Keratinocyte (primary cell): Measurements from ENCODE around the gene PAPPA2. TPM values are rescaled to one million over a fixed set of nuclear protein-coding genes. Genes with fewer than 3 reads are reported as not detected.

ENCODE experiments used
- DNase-seq: peaks from one replicate; pipeline ENCODE4 v3.0.0-alpha.2; 2011; ENCODE audit warnings: low read depth, missing footprints, low spot score
- FAIRE-seq: peaks from 2 replicates; lab custom pipeline; 2011; peaks lifted over from hg19 to GRCh38; lab: Jason Lieb, UNC
- H2AFZ ChIP-seq: 2 replicates; pipeline ENCODE4 v1.6.0; 2012; ENCODE audit warnings: low read length, control low read depth, inconsistent platforms; ENCODE audit not compliant: control insufficient read depth
- H3K27ac ChIP-seq: 2 replicates; pipeline ENCODE4 v1.5.1; 2011; ENCODE audit warnings: low read length; ENCODE audit not compliant: control insufficient read depth, insufficient read depth
- H3K27me3 ChIP-seq: 3 replicates; pipeline ENCODE4 v1.6.0; 2011; ENCODE audit warnings: low read length; ENCODE audit not compliant: control insufficient read depth, insufficient read depth; ENCODE audit errors: extremely low read depth
- H3K36me3 ChIP-seq, 2 experiments: 2 replicates in 1 of 2; 3 replicates in 1 of 2; pipeline ENCODE4 v1.5.1; 2011; ENCODE audit warnings: low read length in 2 of 2, mild to moderate bottlenecking in 1 of 2; ENCODE audit not compliant: control insufficient read depth in 2 of 2, insufficient read depth in 2 of 2; ENCODE audit errors: extremely low read depth in 1 of 2
- H3K4me1 ChIP-seq: 3 replicates; pipeline ENCODE4 v1.5.1; 2011; ENCODE audit warnings: low read length; ENCODE audit not compliant: control insufficient read depth, insufficient read depth; ENCODE audit errors: extremely low read depth
- H3K4me2 ChIP-seq: 3 replicates; pipeline ENCODE4 v1.6.0; 2011; ENCODE audit warnings: low read depth, low read length; ENCODE audit not compliant: control insufficient read depth, insufficient read depth; ENCODE audit errors: extremely low read depth
- H3K4me3 ChIP-seq, 3 experiments: fragments of 200-600 bp in 1 of 3; sonication (generic) in 1 of 3; 2 replicates in 2 of 3; 3 replicates in 1 of 3; pipeline ENCODE4 v1.5.1; 2011 to 2016; ENCODE audit warnings: low read length in 3 of 3, mild to moderate bottlenecking in 3 of 3, control low read depth in 2 of 3, inconsistent platforms in 1 of 3, low read depth in 1 of 3, mixed read lengths in 1 of 3, mixed run types in 1 of 3, moderate library complexity in 1 of 3; ENCODE audit not compliant: control insufficient read depth in 2 of 3, insufficient read depth in 2 of 3; ENCODE audit errors: extremely low read depth in 1 of 3
- H3K79me2 ChIP-seq: 2 replicates; pipeline ENCODE4 v1.6.0; 2012; ENCODE audit warnings: low read length; ENCODE audit not compliant: control insufficient read depth, insufficient read depth
- H3K9ac ChIP-seq: 3 replicates; pipeline ENCODE4 v1.6.0; 2011; ENCODE audit warnings: low read length; ENCODE audit not compliant: control insufficient read depth, insufficient read depth; ENCODE audit errors: extremely low read depth
- H3K9me1 ChIP-seq: 3 replicates; pipeline ENCODE4 v1.6.0; 2011; ENCODE audit warnings: low read length; ENCODE audit not compliant: control insufficient read depth, insufficient read depth; ENCODE audit errors: extremely low read depth
- H3K9me3 ChIP-seq: 2 replicates; pipeline ENCODE4 v1.5.1; 2012; ENCODE audit warnings: low read depth, low read length; ENCODE audit not compliant: control insufficient read depth
- H4K20me1 ChIP-seq: 3 replicates; pipeline ENCODE4 v1.6.0; 2011; ENCODE audit warnings: low read length; ENCODE audit not compliant: control insufficient read depth, insufficient read depth; ENCODE audit errors: extremely low read depth
- CTCF ChIP-seq, 3 experiments: IDR thresholded peaks in 1 of 3; conservative IDR thresholded peaks in 1 of 3; optimal IDR thresholded peaks in 1 of 3; 2 replicates in 2 of 3; 3 replicates in 1 of 3; pipeline versions ENCODE3 to v1.5.1; 2011; ENCODE audit warnings: low read length in 3 of 3, mild to moderate bottlenecking in 3 of 3, moderate library complexity in 2 of 3, control low read depth in 1 of 3, inconsistent platforms in 1 of 3; ENCODE audit not compliant: insufficient read depth in 2 of 3; ENCODE audit errors: extremely low read depth in 1 of 3
- EZH2 ChIP-seq: IDR thresholded peaks from one replicate; pipeline ENCODE4 v1.6.1; 2012; ENCODE audit warnings: inconsistent platforms, mild to moderate bottlenecking, low read length, moderate library complexity
- dilution Hi-C: fragments of 300-500 bp; cut with MboI; formaldehyde crosslinking; loops from one replicate; pipeline ENCODE4 v1.7.0; 2020; ENCODE audit warnings: low sequenced_read_pairs; ENCODE audit not compliant: extremely low pct_ligation_motif_present
- polyA plus RNA-seq, 5 experiments: library from polyadenylated mRNA; depleted of rRNA in 3 of 5; stranded (reverse) in 3 of 5; stranded (forward) in 1 of 5; unstranded in 1 of 5; fragments of >200 nt; gene quantifications; 1 replicate in 1 of 5; 2 replicates in 3 of 5; 3 replicates in 1 of 5; pipeline versions ENCODE4 v1.2.1 to v1.2.3, GENCODE V29; 2011 to 2012; ENCODE audit warnings: missing spikeins in 2 of 5, low read depth in 1 of 5, low replicate concordance in 1 of 5

PAPPA2 gene
- polyA plus RNA-seq, 1 donor (not counting 4 experiments of a cell fraction or from before 2014, with no cell fraction given) = 0.07 TPM

GRCh38 chr1:176434234-176434633 lies 28.7 kb upstream of the PAPPA2 start:
- no peak overlapping the region for H3K9ac ChIP-seq
- H3K27me3 ChIP-seq = no peaks in the 10 kb centered on the region
- no peak overlapping the region for H3K4me3 ChIP-seq
- H3K9me3 ChIP-seq = no peaks in the 10 kb centered on the region
- no peaks in the 10 kb centered on the region for H3K9me1 ChIP-seq
- no peak overlapping the region for H3K4me2 ChIP-seq
- FAIRE-seq (no peak), DNase-seq (no peak)
- no peaks in the 10 kb centered on the region for H3K79me2 ChIP-seq
- no peaks in the 10 kb centered on the region for H3K4me1 ChIP-seq
- H3K27ac ChIP-seq = no peak overlapping the region
- no peaks in the 10 kb centered on the region for H3K36me3 ChIP-seq
- no peaks in the 10 kb centered on the region for H4K20me1 ChIP-seq
- TF ChIP-seq CTCF (optimal IDR thresholded peaks at IDR 0.05 in 1 of 3, IDR thresholded peaks at IDR 0.05 in 1 of 3, conservative IDR thresholded peaks at IDR 0.05 in 1 of 3; ENCODE audit: extremely low read depth in 1 of 3, insufficient read depth in 2 of 3, low read length in 3 of 3) (no peak), EZH2 (no peak)
- H2AFZ ChIP-seq = no peak overlapping the region
- dilution Hi-C loops = no loop called here

GRCh38 chr1:176436251-176436650 lies 26.7 kb upstream of the PAPPA2 start:
- TF ChIP-seq EZH2 (no peak), CTCF (optimal IDR thresholded peaks at IDR 0.05 in 1 of 3, IDR thresholded peaks at IDR 0.05 in 1 of 3, conservative IDR thresholded peaks at IDR 0.05 in 1 of 3; ENCODE audit: extremely low read depth in 1 of 3, insufficient read depth in 2 of 3, low read length in 3 of 3) (no peak)
- dilution Hi-C loops = no loop called here
- no peak for FAIRE-seq

More at GRCh38 chr1:176436251-176436650, 26.7 kb upstream of the PAPPA2 start:
- H3K4me1 ChIP-seq = no peaks in the 10 kb centered on the region
- H2AFZ ChIP-seq = no peak overlapping the region
- no peaks in the 10 kb centered on the region for H3K9me1 ChIP-seq
- no peaks in the 10 kb centered on the region for H3K36me3 ChIP-seq
- no peaks in the 10 kb centered on the region for H3K9me3 ChIP-seq
- no peak overlapping the region for H3K4me3 ChIP-seq
- H3K9ac ChIP-seq = no peak overlapping the region
- H3K4me2 ChIP-seq = no peak overlapping the region
- no peak overlapping the region for H3K27ac ChIP-seq
- no peaks in the 10 kb centered on the region for H4K20me1 ChIP-seq
- no peaks in the 10 kb centered on the region for H3K27me3 ChIP-seq
- no peak for DNase-seq
- H3K79me2 ChIP-seq = no peaks in the 10 kb centered on the region
